Measurements from ENCODE around the gene DIAPH3. TPM values are rescaled to one million over a fixed set of nuclear protein-coding genes. Genes with fewer than 3 reads are reported as not detected.

The DIAPH3 gene
- total RNA-seq, 1 experiment from 2014 or later = 11.2 TPM

DNA sequence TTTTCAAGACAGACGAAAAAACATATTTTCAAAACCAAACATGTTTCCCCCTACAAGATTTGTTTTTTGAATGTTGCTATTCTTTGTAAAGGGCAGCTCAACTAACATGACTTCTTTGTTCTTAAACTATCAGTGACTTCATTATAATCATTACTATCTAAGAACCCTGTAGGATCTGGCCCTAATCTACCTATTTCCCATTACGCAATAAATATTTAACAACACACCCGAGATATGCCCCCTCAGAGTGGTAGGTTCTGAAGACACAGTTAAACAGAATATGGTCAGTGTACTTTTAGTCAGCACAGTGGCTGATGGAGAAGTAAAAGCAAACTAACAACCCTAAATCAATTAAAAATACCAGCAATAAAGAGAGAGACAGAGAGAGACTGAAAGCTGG, 186.9 kb downstream of the DIAPH3 start:
- DNase-seq (ENCODE audit: extremely low read depth, low read depth) = no peak

DNA sequence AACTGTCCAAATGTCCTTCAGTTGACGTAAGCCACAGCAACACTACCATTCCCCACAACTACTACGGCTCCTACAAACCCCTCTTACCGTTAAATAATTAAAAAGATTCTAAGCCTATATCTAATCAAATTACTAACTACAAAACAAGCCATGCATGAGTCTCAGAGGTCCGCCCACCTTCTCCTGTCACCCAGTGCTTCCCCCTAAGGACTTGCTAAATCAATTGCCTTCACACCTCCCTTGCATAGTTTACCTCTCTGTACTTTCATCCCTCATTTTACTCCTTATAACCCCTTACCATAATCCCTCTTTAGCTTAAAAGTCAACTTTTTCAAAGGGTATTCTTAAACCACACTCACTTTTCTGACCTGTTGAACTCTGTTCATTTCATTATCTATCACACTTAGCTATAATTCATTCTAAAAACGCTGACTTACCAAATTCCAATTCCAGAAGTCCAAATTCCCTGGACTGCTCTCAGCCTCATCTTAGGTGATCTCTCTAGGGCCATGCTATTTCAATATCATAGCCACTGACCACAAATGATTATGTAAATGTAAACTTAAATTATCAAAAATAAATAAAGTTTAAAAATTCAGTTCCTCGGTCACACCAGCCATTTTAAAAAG, 187.8 kb downstream of the DIAPH3 start:
- DNase-seq (ENCODE audit: extremely low read depth, low read depth) = no peak

DNA sequence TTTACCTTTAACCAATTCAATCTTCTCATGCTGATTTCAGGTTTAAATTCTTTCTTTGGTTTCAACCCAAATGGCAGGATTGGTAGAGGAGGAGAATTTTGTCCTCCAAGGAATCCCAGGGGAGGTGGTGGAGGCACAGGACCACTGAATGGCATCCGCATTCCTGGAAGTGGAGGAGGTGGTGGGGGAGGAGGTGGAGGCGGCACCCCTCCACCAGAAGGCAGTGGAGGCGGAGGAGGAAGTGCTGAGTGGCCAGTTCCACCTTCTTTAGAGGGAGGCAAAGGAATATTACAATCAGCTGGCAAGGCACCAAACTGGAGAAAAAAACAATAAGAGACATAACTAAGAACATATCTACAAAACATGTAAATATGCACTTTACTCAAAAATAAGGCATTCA, 192.9 kb downstream of the DIAPH3 start:
- no peak for DNase-seq (ENCODE audit: extremely low read depth, low read depth)

DNA sequence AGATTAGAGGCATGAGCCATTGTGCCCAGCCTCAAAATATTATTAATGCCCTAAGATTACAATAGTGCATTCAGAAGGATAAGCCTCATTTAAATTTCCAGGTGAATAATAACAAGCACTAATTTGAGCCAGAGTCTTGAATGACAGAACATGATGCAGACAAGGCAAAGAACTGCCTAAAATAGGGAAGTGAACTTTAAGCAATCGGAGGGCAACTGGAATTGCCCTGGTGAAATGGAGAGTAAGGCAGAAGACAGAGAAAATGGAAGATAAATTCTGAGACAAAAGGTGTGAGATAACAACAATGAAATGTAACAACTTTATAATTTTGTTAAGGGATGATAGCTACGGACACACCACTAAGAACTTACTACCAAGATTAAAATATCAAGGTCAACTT, 199.9 kb downstream of the DIAPH3 start:
- no peak for DNase-seq (ENCODE audit: extremely low read depth, low read depth)

DNA sequence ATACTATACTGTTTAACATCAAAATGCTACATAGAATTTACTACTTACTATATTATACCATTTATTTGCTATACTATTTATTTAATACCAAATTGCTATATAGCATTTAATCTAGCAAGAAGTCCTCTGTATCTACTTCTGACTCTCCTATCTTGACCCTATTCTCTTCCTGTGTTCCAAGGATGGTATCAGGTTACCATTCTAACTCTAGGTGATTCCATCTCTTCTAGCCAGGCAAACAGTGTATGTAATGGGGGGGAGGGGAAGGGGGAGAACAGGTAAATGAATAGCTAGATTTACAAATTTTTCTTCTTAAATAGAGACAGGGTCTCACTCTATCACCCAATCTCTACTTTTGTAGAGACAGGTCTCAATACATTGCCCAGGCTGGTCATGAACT, 200.3 kb downstream of the DIAPH3 start:
- DNase-seq (ENCODE audit: extremely low read depth, low read depth) = no peak

DNA sequence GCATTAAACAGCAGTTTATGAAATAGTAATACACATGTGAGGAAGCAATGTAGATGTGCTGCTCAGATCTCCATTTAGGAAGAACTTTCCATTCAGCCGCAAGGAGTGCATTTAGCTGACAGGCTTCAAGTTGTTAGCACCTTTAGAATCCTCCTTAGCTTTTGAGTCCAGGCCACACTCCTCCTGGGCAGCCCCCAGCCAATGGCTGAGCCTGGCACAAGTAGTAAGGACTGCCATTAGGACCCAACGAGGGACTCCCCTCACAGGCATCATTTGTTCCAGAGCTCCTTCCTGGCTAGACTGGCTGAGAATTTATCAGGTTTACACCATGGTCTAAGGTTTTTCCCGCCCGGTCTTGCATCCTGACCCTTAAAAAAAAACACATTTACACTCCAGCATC, 201.4 kb downstream of the DIAPH3 start:
- no peak for DNase-seq (ENCODE audit: extremely low read depth, low read depth)

DNA sequence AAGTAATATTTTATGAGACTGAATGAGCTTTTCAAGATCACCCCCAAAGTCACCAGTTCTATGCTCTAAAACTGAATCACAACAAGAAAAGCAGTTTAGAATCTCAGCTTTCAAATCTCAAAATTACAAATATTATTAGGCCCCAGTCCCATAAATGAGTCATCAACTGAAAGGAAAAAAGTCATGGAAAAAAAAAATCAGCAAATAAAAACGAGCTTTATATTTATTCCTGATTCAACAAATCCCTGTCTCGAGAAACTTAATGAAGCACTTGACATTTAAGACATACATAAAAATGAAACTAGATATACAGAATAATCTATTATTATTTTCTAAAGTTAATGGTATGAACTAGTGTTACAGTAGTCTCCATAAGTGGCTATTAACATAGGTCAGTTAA, 203.0 kb downstream of the DIAPH3 start:
- no peak for DNase-seq (ENCODE audit: extremely low read depth, low read depth)

DNA sequence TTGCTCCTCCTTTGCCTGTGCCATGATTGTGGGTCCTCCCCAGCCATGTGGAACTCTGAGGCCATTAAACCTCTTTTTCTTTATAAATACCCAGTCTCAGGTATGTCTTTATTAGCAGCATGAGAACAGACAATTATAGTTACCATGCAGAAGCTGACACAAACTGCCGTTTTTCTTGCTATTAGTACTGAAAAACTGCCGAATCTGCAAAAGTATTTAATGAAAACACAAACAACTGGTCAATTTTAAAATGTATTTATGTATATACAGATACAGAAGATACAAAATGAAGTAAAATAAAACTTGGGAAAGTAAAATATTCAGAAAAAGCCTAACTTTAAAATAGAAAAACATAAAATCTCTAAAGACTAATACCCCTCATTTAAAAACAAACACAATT, 206.3 kb downstream of the DIAPH3 start:
- no peak for DNase-seq (ENCODE audit: extremely low read depth, low read depth)

DNA sequence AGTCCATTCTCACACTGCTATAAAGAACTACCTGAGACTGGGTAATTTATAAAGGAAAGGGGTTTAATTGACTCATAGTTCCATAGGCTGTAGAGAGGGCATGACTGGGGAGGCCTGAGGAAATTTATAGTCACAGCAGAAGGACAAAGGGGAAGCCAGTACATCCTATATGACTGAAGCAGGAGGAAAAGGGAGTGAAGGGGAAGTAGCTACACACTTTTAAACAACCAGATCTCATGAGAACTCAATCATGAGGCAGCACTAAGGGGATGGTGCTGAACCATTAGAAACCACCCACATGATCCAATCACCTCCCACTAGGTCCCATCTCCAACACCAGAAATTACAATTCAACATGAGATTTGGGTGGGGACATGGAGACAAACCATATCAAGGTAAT, 209.1 kb downstream of the DIAPH3 start:
- no peak for DNase-seq (ENCODE audit: extremely low read depth, low read depth)

DNA sequence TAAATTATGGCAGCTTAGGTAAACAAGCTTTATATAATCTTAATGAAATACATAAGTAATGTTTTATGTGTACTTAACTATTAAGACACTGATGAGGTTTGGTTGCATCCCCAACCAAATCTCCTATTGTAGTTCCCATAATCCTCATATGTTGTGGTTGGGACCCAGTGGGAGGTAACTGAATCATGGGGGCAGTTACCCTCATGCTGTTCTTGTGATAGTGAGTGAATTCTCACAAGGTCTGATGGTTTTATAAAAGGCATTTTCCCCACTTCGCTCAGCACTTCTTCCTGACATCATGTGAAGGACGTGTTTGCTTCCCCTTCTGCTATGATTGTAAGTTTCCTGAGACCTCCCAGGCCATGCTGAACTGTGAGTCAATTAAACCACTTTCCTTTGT, 212.7 kb downstream of the DIAPH3 start:
- no peak for DNase-seq (ENCODE audit: extremely low read depth, low read depth)

DNA sequence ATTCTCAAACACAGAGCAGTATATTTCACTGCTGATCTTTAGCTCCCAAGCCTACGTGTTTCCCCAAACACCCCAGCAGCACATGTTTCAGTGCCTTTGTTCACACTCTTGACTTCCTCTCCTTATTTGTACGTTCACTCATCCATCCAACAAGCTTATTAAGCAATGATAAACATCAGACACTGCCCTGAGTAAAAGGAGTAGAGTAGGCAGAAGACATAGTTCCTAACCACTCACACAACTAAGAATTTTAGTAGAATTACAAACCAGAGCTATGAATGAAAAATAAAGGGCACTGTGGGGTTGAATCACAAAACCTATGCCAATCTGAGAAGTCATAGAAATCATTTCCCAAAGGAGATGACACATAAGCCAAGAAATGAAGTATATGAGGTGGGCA, 213.5 kb downstream of the DIAPH3 start:
- no peak for DNase-seq (ENCODE audit: extremely low read depth, low read depth)

DNA sequence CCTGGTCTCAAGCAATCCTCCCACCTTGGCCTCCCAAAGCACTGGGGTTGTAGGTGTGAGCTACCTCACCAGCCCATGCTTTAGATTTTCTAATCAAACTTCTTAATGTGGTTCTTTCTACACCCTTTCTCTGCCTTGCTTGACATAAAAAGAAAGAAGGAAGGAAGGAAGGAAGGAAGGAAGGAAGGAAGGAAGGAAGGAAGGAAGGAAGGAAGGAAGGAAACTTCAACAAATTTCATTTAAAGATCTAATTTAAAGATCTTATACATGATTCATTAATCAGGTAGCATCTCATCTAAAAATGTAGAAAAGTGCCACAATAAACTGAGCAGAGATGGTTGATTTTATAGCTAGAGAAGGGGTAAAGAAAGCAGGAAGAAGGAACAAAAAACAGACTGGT, 215.0 kb downstream of the DIAPH3 start:
- DNase-seq (ENCODE audit: extremely low read depth, low read depth) = no peak

DNA sequence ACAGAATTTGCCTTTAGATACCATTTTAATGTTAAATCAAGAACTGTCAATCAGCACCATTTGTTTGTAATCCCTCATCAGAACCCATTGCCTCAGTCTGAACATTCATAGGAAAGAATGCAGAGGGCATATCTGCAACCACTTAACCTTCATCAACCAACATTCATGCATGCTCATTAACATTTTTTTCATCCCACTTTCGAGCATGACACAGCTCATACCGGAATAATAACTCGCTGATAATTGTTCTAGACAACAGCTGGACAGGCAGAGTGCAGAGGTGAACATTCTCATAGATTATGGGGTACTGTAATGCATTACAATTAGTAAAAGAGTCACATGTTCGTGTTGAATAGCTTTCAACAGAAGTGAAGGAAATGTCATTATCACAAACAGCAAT, 216.8 kb downstream of the DIAPH3 start:
- DNase-seq (ENCODE audit: extremely low read depth, low read depth) = no peak

DNA sequence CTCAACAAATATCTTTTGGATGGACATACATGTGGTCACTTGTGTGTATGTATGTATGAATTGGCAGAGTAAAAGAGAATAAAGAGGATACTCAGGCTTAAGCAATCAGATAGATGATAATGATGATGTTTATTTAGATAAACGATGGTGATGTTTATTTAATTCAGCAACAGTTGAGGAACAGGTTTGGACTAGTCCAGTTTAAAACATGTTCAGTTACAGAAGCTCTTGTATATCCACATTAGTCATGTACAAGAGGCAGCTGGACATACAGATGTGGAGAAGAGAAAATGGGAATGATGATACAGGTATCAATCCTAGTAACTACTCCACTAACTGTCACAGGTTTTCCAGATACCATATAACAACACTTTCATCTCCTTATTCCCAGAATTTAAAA, 232.1 kb downstream of the DIAPH3 start:
- DNase-seq (ENCODE audit: extremely low read depth, low read depth) = no peak

DNA sequence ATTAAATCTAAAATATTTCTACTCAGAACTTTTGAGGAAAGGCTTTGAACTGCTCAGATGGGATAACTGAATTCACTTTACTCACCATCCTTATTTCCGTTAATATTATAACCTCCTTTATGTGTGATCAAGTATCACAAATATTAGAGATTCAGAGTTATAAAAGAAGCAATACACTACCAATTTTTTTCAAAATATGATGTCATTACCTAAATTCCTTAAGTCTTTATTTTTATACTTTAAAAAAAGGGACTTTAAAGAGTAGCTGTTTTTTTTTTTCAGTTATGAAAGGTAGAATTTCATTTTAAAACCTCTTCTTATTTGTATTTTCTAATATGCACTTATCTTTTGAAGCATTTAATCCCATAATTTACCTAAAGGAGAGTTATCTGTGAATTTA, 239.5 kb downstream of the DIAPH3 start:
- no peak for DNase-seq (ENCODE audit: extremely low read depth, low read depth)

DNA sequence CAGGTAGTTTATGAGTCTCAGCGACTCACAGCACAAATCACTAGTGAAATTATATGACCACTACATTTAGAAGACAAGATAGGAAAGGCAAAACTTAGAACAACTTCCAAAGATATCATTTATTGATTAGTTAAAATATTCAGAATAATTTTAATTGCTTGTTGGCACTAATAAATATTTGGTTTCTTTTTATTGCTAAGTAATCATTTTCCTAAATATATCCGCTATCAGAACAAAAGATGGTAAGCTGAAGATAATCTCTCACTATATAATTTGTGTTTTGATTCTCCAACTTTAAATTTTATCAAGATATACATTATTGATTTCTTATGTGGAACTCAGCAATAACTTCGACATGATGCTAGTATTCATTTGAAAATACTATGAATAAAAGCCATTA, 248.5 kb downstream of the DIAPH3 start:
- DNase-seq (ENCODE audit: extremely low read depth, low read depth) = no peak

DNA sequence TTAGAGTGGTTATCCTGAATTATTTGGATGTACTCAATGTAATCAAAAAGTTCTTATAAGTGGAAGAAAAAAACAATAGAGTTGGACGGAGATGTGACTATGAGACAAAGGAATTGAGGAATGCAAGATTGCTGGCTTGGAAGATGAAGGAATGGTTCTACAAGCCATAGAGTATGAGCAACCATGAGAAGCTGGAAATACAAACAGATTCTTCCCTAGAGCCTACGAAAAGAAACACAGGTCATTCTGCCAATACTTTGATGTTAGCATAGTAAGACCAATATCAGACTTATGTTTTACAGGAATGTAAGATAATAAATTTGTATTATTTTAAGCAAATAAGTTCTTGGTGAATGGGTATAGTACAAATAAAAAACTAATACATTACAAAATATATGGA, 249.2 kb downstream of the DIAPH3 start:
- no peak for DNase-seq (ENCODE audit: extremely low read depth, low read depth)

DNA sequence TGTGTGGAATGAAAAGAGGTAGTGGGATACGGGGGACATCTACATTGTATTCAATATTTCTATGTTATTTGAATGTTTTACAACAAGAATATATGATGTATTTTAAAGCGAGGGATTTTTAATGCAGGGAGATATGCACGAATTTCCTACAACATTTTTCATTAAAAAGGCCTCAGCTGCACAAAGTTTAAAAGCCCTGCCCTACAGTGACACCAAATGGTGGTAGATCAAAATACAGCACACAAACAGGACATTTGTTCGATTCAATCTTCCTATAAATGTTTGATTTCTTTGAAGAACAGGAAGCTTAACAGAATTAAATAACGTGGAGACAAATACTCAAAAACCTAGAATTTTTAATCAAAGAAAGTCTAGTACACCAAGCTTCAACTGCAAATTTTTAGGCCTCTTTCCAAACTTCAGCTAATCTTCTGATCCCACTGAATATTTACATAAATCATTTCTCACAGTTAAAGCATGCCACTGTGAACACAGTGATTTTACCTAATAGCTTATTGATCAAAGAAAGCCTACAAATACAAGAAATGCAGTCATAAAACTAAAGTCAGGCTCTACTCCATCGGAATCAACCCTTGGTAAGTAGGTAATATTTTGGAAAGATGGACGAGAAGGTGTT, 257.2 kb downstream of the DIAPH3 start:
- DNase-seq (ENCODE audit: extremely low read depth, low read depth) = peak; percentile 5

DNA sequence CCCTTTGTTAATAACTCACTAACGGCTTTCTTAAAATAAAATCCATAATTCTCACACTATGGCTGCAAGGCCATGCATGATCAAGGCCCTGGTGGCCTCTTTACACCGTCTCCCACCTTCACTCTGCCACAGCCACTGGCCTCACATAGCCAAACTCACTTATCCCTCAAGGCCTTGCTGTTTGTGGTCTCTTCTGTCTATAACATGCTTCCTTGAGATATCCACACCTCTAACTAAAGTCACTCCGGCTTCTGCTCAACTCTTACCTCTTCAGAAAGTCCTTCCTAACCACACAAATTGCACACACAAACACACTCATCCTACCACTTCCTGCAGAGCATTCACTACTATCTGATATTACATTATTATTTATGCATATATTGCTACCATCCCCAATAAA, 262.5 kb downstream of the DIAPH3 start:
- no peak for DNase-seq (ENCODE audit: extremely low read depth, low read depth)

DNA sequence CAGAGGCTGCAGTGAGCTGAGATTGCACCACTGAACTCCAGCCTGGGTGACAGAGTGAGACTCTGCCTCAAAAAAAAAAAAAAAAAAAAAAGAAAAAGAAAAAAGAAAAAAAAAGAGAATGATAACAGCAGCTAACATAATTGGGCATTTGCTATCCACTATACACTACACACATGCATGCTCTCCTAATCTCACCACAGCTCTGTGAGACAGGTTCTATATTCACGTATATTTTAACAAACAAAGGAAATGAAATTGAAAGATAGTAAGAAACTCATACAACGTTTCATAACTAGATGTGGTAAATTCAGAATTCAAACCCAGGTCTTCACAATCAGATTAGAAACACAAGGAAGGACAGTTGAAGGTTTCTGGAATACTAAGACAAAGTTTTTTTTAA, 265.7 kb downstream of the DIAPH3 start:
- no peak for DNase-seq (ENCODE audit: extremely low read depth, low read depth)

DNA sequence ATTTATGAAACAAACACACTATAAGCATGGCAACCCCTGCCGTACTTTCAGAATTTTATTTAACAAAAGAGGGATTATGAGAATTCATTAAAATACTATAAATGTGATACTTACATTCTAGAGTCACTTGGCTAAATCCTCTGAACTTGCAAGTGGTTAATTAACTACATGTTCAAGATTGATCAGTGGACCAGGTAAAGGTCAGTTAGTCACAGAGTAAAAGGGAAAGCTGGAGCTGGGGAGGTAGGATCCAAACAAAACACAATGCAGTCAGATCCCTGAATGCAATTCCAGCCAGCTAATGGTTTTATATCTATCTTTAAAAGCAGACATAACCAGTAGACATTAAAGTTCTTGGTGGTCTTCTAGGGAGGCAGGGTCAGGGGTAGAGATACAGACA, 270.5 kb downstream of the DIAPH3 start:
- DNase-seq (ENCODE audit: extremely low read depth, low read depth) = no peak

DNA sequence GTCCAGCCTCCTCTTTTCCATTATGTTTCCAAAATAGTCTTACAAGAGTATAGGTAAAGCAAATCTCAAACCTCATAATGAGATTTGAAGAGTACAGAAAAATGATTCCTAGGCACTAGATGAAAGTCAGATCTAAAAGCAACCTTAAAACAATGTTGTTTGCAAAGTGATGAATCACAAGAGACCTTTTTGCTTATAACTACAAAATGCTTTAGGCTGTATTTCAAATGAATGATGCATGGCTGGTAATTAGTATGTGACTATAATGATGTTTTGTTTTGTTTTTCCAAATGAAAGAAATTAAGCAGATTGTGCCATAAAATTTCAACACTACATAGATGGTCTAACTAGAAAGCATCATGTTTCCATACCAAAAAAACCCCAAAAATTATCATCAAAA, 272.7 kb downstream of the DIAPH3 start:
- no peak for DNase-seq (ENCODE audit: extremely low read depth, low read depth)

DNA sequence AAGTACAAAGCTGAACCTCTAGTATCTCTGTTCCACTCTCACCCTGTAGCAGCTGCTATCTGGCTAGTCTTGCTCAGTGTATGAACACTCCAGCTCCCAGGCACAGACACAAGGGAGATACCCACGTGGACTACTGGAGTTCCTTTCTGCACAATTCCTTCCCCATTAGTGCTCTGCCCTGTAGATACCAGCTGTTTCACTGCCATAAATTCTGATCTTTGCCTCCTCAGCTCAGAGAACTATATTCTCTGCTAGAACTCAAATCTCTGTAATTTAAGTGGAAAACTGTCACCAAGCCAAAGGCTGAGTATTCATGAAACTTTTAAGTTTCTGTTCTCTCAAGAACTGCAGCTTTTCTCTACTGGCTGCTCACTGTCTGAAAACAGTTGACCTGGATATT, 273.7 kb downstream of the DIAPH3 start:
- DNase-seq (ENCODE audit: extremely low read depth, low read depth) = no peak

All from NCI-H460 (cell line).